Measurements from ENCODE around the gene SLC35B2. TPM values are rescaled to one million over a fixed set of nuclear protein-coding genes. Genes with fewer than 3 reads are reported as not detected.

The SLC35B2 gene
- total RNA-seq, 2 donors from 2014 or later = 44.5 to 59.9 TPM

GRCh38 chr6:44221291-44221960 lies 35.9 kb downstream of the SLC35B2 start:
- 23% methylated on average over 4 of the region's 4 CpGs for WGBS
- H3K9me3 ChIP-seq = no peaks in the 10 kb centered on the region
- peaks cover 17% of the 10 kb centered on the region for H3K4me1 ChIP-seq (replicated peaks)
- H3K27ac ChIP-seq = peak overlapping the region; percentile 78 to 89
- peak; percentile 88 for DNase-seq (ENCODE audit: low spot score)
- intact Hi-C loops (cut with DNase I) = no loop called here
- H3K36me3 ChIP-seq = no peaks in the 10 kb centered on the region
- no peak overlapping the region for H3K4me3 ChIP-seq
- no peak for TF ChIP-seq POLR2A (IDR thresholded peaks at IDR 0.05)
- peak; percentile 88 for TF ChIP-seq POLR2AphosphoS5 (IDR thresholded peaks at IDR 0.05)
- peak; percentile 39 to 92 (median 72) for TF ChIP-seq CTCF (IDR thresholded peaks at IDR 0.05)
- H3K27me3 ChIP-seq (replicated peaks; ENCODE audit: insufficient read depth) = no peaks in the 10 kb centered on the region

- TF ChIP-seq POLR2AphosphoS5 (IDR thresholded peaks at IDR 0.05) (no peak), CTCF (IDR thresholded peaks at IDR 0.05) (no peak), POLR2A (IDR thresholded peaks at IDR 0.05) (no peak)
- H3K4me3 ChIP-seq = no peak overlapping the region
Observed at GRCh38 chr6:44220913-44221290, 36.4 kb downstream of the SLC35B2 start.

GRCh38 chr6:44219815-44220784 lies 37.2 kb downstream of the SLC35B2 start:
- Histone ChIP-seq H3K4me1 (replicated peaks) (peaks cover 17% of the 10 kb centered on the region), H3K4me3 (peak overlapping the region; percentile 21 to 39), H3K27me3 (replicated peaks; ENCODE audit: insufficient read depth) (no peaks in the 10 kb centered on the region), H3K9me3 (no peaks in the 10 kb centered on the region), H3K36me3 (no peaks in the 10 kb centered on the region), H3K27ac (peak overlapping the region; percentile 78 to 89)
- intact Hi-C loops (cut with DNase I) = loop anchor here (2.0 kb wide), 1 partner anchor 17 kb away; no protein-coding TSS in a partner anchor
- 65% methylated on average over 27 of the region's 28 CpGs for WGBS
- TF ChIP-seq CTCF (IDR thresholded peaks at IDR 0.05) = no peak
- TF ChIP-seq POLR2AphosphoS5 (IDR thresholded peaks at IDR 0.05) = no peak
- no peak for TF ChIP-seq POLR2A (IDR thresholded peaks at IDR 0.05)
- no peak for DNase-seq (ENCODE audit: low spot score)

More at GRCh38 chr6:44220913-44221290, 36.4 kb downstream of the SLC35B2 start:
- intact Hi-C loops (cut with DNase I) = no loop called here
- no peak for DNase-seq (ENCODE audit: low spot score)
- H3K27me3 ChIP-seq (replicated peaks; ENCODE audit: insufficient read depth) = no peaks in the 10 kb centered on the region
- H3K36me3 ChIP-seq = no peaks in the 10 kb centered on the region
- peaks cover 17% of the 10 kb centered on the region for H3K4me1 ChIP-seq (replicated peaks)
- 87% methylated on average over 4 of the region's 4 CpGs for WGBS
- no peaks in the 10 kb centered on the region for H3K9me3 ChIP-seq
- peak overlapping the region; percentile 78 to 89 for H3K27ac ChIP-seq

GRCh38 chr6:44219053-44219814 lies 38.1 kb downstream of the SLC35B2 start:
- Histone ChIP-seq H3K9me3 (no peaks in the 10 kb centered on the region), H3K27me3 (replicated peaks; ENCODE audit: insufficient read depth) (no peaks in the 10 kb centered on the region), H3K4me3 (peak overlapping the region; percentile 21 to 39), H3K36me3 (no peaks in the 10 kb centered on the region), H3K27ac (peak overlapping the region; percentile 35 to 70), H3K4me1 (replicated peaks) (peaks cover 17% of the 10 kb centered on the region)
- intact Hi-C loops (cut with DNase I) = loop anchor here (2.0 kb wide), 1 partner anchor 18 kb away; no protein-coding TSS in a partner anchor
- DNase-seq (ENCODE audit: low spot score) = peak; percentile 54
- TF ChIP-seq POLR2A (IDR thresholded peaks at IDR 0.05) = peak; percentile 56
- TF ChIP-seq CTCF (IDR thresholded peaks at IDR 0.05) = peak in 2 of 4 experiments; percentile 6 to 7
- TF ChIP-seq POLR2AphosphoS5 (IDR thresholded peaks at IDR 0.05) = peak; percentile 31
- WGBS = 8% methylated on average over 12 of the region's 45 CpGs
